ENCODE results near the gene HIPK2.
"Not testable (repeated sequence)": the region's sequence is repeated elsewhere in the genome, so short reads cannot be mapped to it uniquely, and the experiment has no call there.

The HIPK2 gene

DNA sequence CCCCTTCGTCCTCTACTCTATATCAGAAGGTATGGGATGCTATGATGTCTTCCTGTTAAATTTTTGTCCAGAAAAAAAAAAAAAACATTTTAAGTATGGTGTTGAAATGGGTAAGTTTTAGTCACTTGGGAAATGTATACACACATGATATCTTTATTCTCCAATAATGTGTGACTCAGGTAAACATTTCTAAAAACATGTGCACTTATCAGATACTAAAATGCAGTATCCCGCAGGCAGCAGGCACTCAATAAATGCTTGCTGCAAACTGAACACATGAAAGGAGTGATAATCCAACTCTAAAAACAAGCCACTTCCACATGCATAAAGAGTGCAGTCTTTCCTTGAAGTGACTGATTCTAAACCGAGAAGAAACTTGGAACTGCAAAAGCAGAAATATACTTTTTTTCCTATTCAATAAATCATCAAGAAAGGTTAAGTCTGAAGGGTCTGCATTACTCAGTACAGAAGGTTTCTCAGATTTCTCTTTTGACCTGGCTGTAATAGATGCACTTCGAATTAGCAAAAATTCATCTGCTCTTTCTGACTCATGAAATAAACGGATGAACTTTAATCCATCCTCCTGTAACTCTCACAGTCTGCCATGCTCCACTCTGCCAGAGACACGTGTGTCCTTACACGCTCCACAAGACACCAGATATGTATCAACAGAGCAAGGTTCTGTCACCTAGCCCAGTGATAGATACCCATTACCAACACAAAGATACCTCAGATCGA is 84.0 kb downstream of the HIPK2 start:
- DNase-seq (ENCODE audit: low read depth), result no peak

DNA sequence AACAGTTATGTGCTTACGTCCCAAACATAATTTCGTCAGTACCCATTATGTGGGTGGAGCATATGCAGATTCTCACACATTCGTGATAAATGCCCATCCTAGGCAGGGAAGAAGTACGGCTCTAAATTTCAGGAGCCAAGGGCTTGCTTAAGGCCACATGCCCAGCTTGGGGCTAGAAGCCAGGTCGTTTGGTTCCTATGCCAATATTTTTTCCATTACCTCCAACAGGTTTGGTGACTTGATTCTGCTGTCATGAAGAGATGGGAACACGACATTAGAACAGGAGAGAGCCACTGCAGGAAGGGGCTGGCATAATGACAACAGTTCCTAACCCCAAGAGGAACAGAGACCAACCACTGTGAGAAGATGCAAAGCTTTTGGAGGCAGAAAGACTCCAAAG is 85.1 kb downstream of the HIPK2 start:
- DNase-seq (ENCODE audit: low read depth), result no peak

DNA sequence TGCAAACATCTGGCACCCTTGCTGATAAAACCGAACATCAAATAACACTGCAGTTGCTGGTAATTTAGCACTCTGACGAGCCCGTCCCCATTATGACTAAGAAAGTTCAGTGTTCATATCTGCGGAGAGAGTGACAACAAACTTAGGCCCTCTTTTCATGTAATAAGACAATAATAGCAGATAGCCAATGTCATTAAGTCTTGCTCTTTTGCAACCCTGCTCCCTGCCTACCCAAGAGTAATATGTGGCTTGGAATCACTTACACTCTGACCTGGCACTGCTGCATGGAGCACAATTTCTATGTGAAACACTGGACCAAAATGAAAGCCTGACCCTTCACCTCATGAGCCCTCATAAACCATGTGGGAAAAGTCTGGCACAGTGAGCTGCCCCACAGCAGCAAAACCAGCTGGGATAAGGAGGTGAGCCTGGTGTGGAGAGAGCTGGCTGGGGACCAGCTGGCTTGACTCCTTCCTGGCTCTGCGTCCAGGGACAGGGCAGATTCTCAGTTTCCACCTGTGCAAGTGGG is 86.5 kb downstream of the HIPK2 start:
- no peak for DNase-seq (ENCODE audit: low read depth)

DNA sequence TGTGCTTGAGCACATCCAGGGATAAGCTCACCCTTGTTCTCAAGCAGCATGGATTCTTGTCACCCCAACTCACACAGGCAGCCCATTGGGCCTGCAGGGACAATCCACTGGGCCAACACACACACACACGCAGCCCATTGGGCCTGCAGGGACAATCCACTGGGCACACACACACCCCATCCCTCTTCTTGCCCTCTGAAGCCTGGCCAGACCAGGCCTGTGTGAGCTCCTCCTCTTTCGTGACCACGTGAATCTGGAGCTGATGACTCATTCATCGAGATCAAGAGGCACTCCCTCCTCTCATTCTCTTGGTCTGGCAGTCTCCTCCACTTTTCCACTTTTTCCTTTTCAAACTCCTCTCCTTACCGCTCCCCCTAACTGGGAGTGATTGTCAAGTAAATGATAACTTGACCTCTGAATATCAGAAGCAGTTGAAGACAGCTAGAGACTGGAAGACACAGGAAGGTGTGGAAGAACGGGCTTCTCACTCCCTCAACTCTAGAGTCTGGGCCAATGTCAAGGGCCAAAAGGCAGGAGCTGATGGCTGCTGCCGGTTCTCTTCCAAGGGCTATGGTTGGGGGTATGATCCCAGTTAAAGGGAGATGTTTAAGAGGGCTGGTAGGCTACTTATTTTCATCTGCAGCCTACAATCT is 89.7 kb downstream of the HIPK2 start:
- no peak for DNase-seq (ENCODE audit: low read depth)

DNA sequence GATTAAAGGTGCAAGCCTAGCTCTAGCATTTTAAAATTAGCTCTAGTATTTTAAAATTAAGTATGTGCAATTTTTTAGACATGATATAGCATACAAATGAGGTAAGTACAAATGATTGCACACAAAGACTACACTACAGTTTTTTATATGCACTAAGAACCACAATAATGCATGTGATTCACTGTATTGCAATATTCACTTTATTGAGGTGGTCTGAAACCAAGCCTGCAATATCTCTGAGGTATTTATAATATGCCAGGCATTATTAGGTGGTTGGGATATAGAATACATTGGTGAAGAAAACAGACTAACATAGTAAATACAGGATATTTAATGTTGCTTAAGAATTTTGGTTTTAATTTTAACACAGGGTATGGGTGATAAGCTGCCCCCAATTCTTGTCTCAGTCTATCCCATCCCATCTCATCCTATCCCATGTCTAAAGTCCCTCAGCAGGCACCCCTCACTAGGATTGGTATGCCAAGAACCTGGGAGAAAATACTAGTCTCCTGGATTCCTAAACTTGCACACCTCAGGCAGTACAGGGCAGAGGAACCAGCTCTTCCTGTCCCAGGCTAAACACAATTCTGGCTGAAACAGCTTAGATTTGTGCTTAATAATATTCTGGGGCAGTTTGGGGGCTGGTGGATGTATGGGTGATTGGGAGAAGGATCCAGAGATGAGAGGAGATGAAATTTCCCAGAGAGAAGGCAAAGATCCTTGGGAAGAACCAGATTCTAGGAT is 90.4 kb downstream of the HIPK2 start:
- no peak for DNase-seq (ENCODE audit: low read depth)

DNA sequence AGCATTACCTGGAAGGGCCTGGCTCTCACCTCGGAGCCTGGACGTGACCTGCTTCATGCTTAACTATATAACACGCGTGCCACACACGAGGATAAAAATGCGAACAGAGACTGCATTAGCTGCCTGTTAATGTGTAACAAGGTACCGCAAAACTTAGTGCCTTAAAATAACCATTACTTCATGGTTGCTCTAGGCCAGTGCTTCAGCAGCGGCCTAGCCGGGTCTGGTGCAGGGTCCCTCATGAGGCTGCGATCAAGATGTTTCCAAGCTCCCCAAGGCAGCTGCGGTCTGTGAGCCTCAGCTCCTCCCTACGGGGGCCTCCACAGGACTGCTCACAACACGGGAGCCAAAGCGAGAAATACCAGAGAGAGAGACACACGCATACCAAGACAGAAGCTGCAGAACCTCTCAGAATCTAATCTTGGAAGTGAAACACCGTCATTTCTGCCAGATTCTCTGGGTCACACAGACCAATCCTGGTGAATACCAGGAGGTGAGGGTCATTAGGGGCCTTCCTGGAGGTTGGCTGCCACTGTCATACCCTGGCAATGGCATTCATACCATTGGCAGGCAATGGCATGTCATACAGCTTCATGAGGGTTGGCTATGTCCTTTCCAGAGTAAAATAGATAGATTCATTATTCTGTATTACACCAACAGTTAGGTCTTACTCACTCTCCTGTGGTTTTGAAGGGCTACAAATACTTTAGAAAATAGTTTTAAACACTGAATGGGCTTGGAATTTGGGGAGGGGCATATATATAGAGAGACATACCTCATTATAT is 94.5 kb downstream of the HIPK2 start:
- no peak for DNase-seq (ENCODE audit: low read depth)

DNA sequence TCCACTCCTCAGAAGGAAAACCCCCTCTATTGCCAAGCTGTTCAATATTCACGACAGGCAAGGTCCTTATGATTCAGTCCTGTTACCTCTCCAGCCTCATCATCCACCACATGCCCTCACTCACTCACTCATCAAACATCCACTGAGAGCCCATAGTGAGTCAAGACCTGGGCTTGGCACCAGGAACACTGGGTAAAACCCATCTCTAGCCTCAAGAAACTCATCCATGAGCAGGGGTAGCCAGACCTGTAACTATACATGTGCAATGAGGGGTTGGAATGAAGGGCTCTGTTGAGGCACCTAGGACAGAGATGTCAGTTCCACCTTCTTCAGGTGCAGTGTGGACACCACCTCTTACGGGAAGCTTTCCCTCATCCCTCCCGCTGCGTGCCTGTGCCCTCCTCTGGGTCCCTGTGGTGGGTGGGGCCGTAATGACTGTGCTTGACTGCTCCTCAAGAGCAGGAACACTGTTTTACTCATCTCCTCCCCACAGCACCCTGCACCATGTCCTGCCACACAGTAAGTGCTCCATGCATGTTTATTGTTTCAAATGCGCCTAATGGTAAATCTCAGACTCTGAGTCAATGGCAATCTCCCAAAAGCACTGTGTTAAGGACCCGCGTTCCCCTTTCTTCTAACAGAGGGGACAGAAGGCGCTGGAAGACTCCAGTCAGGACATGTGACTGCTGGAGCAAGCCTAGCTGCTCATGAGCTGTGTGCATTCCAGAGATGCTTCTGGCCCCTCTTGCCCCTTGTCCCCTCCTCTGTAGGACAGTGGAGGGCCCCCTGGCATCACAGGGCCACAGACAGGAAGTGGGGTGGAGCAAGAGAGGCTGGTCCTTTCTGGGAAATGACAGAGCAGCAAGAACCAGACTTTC is 95.4 kb downstream of the HIPK2 start:
- no peak for DNase-seq (ENCODE audit: low read depth)

DNA sequence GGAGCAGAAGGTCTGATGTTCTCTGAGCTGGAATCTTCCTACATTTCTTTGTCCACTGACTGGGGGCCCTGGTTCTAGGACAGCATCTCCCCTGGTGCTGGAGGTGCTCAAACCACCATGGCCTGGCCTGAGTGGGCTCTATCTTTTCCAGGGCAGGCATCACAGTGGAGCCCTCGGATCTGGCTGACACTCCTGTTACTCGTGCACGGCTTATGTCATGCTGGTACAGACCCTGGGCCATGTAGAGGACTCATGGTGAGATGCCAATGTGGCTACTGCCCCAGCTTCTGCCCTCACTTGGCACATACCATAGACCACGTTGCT is 96.0 kb downstream of the HIPK2 start:
- DNase-seq (ENCODE audit: low read depth), result no peak

DNA sequence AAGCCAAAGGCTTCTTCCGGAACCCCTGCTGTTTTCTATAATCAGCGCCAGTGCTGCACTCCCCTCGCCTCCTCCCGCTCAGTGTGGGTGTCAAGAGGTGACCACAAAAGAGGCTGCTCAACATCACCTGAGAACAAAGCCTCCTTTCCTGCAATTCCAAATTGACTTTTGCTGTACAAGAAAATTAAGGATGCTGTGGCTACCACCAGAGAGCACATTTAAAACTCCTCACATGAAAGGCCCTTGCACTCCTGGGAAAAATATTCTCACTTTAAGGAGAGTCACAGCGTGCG is 96.4 kb downstream of the HIPK2 start:
- DNase-seq (ENCODE audit: low read depth), result no peak

DNA sequence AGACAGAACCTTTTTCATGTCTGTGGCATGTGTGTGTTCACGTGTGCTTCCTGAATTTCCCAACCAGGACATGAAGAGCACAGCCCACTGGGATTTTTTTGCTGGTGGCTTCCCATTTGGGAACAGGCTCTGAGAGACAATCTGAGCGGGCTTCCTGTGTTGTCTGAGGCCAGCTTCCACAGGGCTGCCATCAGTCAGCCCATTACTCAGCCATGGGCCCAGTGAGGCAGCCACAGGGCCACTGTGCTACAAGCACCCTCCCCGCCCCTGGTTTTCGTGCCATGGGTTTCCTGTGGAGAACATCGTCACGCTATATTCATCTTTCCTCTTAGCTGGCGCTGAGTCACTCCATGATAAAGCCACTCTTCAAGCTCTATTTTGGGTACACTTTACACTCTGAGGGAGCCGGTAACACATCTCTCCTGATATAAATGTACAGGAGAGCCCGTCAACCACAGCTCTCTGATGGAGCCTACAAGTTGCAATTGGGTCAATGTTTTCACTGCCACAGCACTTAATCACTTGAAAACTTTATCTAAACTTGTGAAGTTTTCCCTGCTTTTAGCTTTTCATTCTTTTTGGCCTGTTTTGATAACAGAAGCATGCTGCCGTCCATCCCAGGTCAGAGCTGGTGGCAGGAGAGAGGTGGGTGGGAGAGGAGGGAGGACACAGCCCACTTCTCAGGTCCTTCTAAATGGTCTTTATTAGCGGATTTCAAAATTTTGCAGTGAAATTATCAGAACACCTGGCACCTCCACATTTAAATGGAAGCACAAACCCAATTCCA is 96.9 kb downstream of the HIPK2 start:
- peak; percentile 10 for DNase-seq (ENCODE audit: low read depth)

DNA sequence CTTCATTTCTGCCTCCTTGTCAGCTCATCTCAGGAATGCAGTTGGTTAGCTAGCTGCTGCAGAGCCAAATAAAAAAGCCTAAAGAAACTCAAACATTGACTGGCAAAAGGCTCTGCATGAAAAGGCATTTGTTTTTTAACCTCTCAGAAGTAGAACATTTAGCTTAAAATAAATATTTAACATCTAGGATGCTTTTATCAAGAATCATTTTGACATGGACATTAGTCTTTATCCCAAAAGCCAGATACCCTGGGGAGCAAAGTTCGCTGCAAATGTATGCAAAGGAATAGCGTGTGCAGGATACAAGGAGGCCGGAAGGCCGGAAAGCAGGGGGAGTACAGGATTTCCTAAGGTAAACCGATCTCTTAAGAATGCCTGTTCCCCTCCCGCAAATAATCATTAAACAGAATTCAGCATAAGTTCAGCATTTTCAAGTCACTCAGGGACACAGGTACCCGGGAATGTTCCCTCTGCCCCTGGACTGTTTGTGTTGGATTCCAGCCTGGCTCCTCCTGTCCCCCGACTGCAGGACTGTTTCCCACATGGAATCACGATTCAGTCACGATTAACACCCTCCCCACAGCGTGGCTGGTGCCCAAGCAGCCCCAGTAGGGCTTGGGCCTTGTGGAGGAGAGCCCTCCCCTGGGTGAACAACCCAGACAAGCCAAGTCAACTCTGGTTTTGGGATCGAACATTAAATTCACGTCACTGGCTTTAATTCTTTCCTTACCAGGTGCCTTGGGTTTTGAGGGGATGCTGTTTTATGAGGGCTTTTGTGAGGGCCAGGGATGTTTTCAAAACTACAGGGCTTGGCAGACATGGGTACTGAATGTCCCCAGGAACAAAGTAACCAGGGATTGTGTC is 97.8 kb downstream of the HIPK2 start:
- no peak for DNase-seq (ENCODE audit: low read depth)

DNA sequence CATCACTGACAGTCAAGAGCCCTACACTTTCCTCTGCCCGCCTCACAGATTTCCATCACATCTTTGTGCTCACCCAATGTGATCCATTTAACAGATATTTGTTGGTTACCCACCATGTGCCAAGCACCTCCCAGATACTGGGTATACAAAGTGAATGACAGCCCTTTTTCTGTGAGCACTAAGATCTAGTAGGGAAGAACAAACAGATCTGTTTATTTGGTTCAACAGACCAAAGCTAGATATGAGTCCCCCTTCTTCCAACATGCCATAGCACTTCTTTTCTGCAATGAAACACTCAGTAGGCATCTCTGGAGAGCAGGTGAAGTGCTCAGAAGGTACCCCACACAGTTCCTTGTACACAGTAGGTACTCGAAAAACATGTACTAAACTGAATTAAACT is 101.4 kb downstream of the HIPK2 start:
- no peak for DNase-seq (ENCODE audit: low read depth)

DNA sequence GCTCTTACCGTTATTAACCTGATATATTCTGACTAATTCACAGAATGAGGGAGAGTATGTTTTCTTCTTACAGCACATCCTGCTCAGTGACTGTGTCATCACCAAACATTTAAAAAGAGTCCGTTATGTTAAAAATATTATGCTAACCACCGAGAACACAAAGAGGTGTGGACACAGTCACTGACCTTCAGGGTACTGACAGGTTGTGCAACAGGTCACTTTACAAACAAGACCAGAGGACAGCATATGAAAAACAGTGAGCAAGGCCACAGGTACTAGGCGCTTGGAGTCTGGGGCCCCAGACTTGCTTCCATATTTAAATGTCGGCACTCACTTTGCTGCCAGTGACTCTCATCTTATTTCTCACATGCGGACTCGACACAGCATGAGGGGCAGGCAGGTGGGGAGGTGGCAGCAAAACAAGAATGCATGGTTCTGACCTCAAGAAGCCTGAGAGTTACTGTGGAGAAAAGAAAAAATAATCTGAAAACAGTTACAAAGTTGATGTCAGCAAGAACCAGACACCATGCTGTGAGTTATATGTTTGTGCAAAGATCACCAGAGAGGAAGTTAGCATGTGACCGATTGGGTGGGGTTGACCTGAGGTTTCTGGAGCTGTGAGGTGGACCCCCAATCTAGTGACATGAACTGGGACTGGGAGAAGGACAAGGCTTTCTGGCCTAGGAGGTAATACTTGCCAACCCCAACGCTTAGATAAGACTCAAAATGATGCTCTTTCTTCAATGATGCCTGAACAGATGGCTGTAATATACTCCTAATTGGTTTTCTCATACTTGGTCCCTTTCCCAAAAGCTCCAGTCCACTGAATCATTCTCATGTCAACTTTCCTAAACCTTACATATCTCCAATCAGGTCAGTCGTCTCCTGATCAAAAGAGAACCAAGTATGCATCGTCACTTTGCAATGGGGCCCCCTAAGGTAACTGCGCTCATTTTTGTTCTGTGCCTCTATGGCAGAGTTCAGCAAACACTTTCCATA is 102.4 kb downstream of the HIPK2 start:
- DNase-seq (ENCODE audit: low read depth), result no peak

DNA sequence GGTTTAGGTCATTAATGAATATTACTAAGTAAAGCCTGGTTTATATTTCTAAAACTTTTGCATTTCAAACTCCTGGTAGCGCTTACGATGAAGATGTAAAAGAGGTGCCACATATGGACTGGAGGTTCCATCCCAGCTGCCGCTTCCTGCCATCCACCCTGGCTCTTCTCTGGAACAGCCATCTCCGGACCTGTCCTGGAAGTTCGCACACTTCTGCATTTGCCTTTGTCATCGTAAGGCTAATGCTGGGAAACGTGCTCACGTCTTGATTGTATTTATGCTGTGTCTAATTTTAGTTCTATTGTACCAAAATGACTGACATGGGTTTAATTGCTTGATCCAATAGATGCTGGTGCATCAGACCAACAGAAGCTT is 103.1 kb downstream of the HIPK2 start:
- no peak for DNase-seq (ENCODE audit: low read depth)

DNA sequence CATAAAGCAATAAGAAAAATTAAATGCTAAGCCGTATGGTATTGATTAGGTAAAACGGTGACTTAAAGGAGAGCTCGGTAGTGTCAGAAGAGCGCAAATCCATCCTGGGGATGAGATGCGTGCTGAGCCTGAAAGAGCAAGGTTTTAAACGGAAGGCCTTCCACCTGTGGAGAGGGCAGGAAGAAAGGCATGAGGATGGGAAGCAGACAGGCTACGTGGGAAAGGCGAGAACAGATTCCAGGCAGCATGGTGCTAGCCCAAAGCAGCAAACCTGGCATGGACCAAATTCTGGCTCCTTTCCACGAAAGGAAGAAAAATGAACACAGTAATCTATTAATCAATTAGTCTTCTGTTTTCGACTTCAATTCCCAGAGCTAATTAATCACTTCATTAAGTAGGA is 103.5 kb downstream of the HIPK2 start:
- no peak for DNase-seq (ENCODE audit: low read depth)

DNA sequence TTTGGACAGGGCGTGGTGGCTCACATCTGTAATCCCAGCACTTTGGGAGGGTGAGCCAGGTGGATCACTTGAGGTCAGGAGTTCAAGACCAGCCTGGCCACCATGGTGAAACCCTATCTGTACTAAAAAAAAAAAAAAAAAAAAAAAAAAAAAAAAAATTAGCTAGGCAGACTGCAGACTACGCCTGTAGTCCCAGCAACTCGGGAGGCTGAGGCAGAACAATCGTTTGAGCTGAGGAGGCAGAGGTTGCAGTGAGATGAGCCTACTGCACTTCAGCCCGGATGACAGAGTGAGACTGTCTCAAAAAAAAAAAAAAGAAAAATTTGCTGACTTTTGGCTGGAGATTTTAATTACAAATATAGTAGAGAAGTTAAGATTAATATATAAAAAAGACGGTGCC is 104.0 kb downstream of the HIPK2 start:
- DNase-seq (ENCODE audit: low read depth), result no peak

DNA sequence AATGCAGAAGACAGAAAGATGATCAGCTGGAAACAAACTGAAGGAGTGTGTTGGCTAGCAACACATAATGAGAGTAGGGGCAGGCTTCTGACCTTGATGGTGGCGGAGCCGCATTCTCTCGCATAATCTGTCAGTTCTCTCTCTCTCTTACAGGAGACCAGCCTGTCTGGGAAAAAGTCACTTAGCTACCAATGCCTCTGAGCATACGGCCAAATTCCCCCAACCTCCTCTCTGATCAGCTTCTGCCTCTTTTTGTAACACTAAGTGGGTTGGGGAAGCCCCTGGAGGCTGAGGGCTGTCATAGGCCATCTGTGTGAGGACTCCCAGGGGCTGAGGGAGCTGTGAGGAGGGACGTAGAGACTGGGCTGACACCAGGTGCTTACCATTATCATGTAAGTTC is 104.6 kb downstream of the HIPK2 start:
- DNase-seq (ENCODE audit: low read depth), result no peak

DNA sequence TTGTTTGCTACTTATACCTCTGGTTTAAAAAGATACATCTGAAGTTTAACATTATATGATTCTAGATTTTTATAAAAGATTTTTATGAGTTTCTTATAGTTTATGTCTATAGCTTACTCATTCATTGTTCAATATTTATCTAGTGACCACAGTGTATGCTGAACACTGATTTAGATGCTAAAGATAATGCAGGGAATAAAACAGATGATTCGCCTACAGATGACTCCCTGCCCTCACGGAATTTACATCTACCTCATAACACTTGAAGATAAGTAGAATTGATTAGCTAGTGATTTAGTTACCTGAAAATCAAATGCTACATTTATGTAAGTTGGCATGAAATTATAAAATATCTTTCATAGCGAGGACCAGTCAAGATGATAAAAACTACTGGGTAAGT is 105.8 kb downstream of the HIPK2 start:
- no peak for DNase-seq (ENCODE audit: low read depth)

DNA sequence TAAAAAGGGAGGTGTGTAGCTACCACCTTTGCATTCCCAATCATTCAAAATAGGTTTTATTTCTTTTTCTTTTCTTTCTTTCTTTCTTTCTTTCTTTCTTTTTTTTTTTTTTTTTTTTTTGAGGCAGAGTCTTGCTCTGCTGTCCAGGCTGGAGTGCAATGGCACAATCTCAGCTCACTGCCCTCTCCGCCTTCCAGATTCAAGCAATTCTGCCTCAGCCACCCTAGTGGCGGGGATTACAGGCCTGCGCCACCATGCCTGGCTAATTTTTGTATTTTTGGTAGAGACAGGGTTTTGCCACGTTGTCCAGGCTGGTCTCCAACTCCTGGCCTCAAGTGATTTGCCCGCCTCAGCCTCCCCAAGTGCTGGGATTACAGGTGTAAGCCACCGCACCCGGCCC is 107.1 kb downstream of the HIPK2 start:
- DNase-seq (ENCODE audit: low read depth), result not testable (repeated sequence)

Data from T-helper 22 cell (primary cell).